Measurements from ENCODE around the gene POC1A.

- TF ChIP-seq CTCF (IDR thresholded peaks at IDR 0.05) (no peak), EZH2 (IDR thresholded peaks at IDR 0.05; ENCODE audit: borderline replicate concordance, insufficient read depth, low read depth, low read length, poor library complexity, severe bottlenecking) (no peak)
These were observed 62.5 kb downstream of the POC1A start for GRCh38 chr3:52091586-52092270.
